Measurements from ENCODE around the gene BCLAF1.
A peak's percentile ranks its signal among the peaks of the same experiment; 100 is the strongest.

BCLAF1 gene

DNA sequence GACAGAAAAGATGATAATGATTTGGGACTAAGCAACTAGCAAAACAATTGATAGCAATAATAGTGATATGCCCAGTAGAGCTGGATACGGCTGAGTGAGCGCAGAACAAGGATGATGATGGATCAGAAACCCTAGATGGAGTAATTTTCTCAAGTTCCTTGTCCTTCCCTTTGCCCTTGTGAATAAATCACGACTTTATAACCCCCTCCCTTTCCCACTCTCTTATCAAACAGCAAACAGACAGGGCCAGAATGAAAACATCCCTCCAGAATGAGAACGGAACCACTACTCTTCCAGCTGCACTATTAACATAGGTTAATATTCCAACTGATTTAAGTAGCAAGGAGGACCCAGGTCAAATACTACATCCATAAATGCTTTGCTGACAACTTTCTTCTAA, 38.3 kb downstream of the BCLAF1 start:
- ChIA-PET CTCF (interaction anchor here (1.2 kb wide), 1 partner anchor 299 kb away, joined by 3 read pairs; the partner anchor contains the start of gene MAP7), POLR2A (interaction anchor here (0.7 to 4.4 kb wide), 7 partner anchors 13 to 298 kb away, joined by 3 to 61 read pairs (median 3); partner anchors contain the start of gene BCLAF1)
- DNase-seq (ENCODE audit: extremely low spot score): no peak
- TF ChIP-seq CTBP1 (IDR thresholded peaks at IDR 0.05; ENCODE audit: borderline replicate concordance) (no peak), FOXK2 (IDR thresholded peaks at IDR 0.05) (0 out of 2 replicates have a peak, but pooled peaks have one; percentile 3), TARDBP (IDR thresholded peaks at IDR 0.05) (no peak)

DNA sequence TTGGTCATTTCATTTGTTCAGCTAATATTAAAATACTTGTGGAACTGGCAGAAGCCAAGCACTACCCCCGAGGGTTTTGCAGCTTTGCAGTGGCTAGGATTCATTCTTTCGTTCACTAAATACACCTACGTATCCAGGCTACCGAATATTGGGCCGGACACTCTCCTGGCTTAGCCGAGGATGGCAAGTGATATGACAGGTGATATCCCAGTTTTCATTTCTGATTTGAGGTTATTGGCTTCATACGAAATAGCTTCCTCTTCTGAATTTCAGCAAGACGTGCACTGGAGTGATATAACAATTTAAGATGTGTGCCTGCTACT, 39.0 kb downstream of the BCLAF1 start:
- ChIA-PET CTCF (interaction anchor here (1.2 to 1.6 kb wide), 2 partner anchors 297 to 300 kb away, joined by 3 to 5 read pairs; partner anchors contain the start of gene MAP7), POLR2A (interaction anchor here (0.6 to 4.4 kb wide), 17 partner anchors 9 to 752 kb away, joined by 3 to 61 read pairs (median 3); partner anchors contain the start of gene BCLAF1)
- no peak for TF ChIP-seq HDGF (IDR thresholded peaks at IDR 0.05; ENCODE audit: borderline replicate concordance)
- TF ChIP-seq ELF4 (IDR thresholded peaks at IDR 0.05): no peak
- no peak for TF ChIP-seq SUZ12 (IDR thresholded peaks at IDR 0.05)
- TF ChIP-seq CTBP1 (IDR thresholded peaks at IDR 0.05; ENCODE audit: borderline replicate concordance): no peak
- TF ChIP-seq ZNF384 (IDR thresholded peaks at IDR 0.05): no peak
- no peak for TF ChIP-seq TARDBP (IDR thresholded peaks at IDR 0.05)
- TF ChIP-seq L3MBTL2 (conservative IDR thresholded peaks at IDR 0.05): no peak
- no peak for TF ChIP-seq FOXM1 (IDR thresholded peaks at IDR 0.05; ENCODE audit: borderline replicate concordance)
- DNase-seq (ENCODE audit: extremely low spot score): no peak

DNA sequence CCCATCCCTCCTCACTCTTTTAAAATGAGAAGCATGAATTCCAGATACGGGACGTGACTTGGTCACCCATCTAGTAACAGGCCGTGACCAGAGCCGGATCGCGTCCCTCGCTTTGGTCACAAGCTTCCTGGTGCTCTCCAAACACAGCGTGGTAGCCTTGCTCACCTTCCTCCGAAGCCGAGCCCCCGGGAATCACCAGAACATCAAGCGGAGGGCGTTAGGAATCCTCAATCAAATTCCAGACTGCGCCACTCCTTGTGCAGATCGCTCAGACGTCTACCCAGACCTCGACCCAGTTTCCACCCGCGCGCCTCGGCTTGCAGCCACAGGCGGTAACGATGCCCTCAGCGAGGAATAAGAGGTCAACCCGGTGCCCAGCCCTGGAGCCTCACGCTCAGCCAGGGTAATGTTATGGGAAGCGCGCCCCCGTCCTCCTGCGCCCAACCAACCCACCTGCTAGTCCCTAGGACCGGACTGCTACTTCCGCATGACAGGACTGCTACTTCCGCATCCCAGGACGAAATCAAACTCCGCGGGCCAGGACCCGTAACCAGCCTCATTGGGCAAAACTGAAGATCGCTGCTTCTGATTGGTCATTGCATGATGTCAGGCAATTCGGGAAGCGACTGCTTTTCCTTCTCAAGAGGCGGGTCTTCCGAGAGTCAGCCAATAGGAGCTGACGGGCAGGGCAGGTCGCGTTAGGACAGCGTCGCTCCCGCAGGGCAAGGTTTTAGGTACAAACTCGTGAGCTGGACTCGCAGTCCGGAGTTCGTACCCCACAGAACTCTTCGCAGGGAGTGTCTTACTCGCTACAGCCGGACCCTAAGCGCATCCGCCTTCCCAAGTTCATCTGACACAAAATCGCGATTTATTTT, 39.6 kb downstream of the BCLAF1 start, which contains the start of gene MTFR2:
TSS of gene MTFR2 (minus strand) at position 501 of the 875 bp plus-strand sequence. CDS start 1,212 bp downstream, outside the sequence.
- POLR2A ChIA-PET: interaction anchor here (0.6 to 4.4 kb wide), 18 partner anchors 9 to 752 kb away, joined by 3 to 61 read pairs (median 3); partner anchors contain the start of gene BCLAF1
- CTCF ChIA-PET: interaction anchor here (1.0 to 1.6 kb wide), 3 partner anchors 23 to 300 kb away, joined by 3 to 5 read pairs (median 4); partner anchors contain the start of gene MAP7
- TF ChIP-seq ELF4 (IDR thresholded peaks at IDR 0.05) (peak; percentile 100), FOXM1 (IDR thresholded peaks at IDR 0.05; ENCODE audit: borderline replicate concordance) (peak; percentile 83), FOXA1 (IDR thresholded peaks at IDR 0.05) (no peak), TARDBP (IDR thresholded peaks at IDR 0.05) (no peak), L3MBTL2 (conservative IDR thresholded peaks at IDR 0.05) (peak; percentile 71; the same call in 1 of the 2 replicates), FOXK2 (IDR thresholded peaks at IDR 0.05) (no peak)
- TF ChIP-seq, protein P1, sequence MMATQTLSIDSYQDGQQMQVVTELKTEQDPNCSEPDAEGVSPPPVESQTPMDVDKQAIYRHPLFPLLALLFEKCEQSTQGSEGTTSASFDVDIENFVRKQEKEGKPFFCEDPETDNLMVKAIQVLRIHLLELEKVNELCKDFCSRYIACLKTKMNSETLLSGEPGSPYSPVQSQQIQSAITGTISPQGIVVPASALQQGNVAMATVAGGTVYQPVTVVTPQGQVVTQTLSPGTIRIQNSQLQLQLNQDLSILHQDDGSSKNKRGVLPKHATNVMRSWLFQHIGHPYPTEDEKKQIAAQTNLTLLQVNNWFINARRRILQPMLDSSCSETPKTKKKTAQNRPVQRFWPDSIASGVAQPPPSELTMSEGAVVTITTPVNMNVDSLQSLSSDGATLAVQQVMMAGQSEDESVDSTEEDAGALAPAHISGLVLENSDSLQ (IDR thresholded peaks at IDR 0.05): peak; percentile 96

DNA sequence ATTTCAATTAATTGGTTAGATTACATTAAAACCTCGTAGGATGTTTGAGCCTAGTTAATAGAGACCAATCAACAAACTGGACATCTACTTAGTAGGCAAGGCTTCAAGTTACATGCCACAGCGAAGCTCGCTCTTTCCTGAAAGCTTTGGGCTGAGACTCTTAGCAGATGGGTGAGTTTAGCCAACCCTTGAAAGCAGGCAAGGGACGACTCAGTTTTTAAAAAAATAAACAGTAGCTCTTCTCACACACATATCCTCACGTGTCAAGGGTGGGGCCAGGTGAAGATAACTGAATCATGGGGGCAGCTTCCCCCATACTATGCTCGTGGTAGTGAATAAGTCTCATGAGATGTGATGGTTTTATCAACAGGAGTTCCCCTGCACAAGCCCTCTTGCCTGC, 40.3 kb downstream of the BCLAF1 start:
- CTCF ChIA-PET: interaction anchor here (1.0 to 1.6 kb wide), 2 partner anchors 23 to 298 kb away, joined by 4 to 5 read pairs; no protein-coding TSS in a partner anchor
- POLR2A ChIA-PET: interaction anchor here (1.0 to 4.4 kb wide), 5 partner anchors 8 to 751 kb away, joined by 3 to 61 read pairs (median 4); partner anchors contain the start of gene BCLAF1
- TF ChIP-seq LEF1 (IDR thresholded peaks at IDR 0.05; ENCODE audit: borderline replicate concordance): no peak
- no peak for DNase-seq (ENCODE audit: extremely low spot score)

More for the DNA sequence above, 39.6 kb downstream of the BCLAF1 start, which contains the start of gene MTFR2:
- peak; percentile 98 for DNase-seq (ENCODE audit: extremely low spot score)

DNA sequence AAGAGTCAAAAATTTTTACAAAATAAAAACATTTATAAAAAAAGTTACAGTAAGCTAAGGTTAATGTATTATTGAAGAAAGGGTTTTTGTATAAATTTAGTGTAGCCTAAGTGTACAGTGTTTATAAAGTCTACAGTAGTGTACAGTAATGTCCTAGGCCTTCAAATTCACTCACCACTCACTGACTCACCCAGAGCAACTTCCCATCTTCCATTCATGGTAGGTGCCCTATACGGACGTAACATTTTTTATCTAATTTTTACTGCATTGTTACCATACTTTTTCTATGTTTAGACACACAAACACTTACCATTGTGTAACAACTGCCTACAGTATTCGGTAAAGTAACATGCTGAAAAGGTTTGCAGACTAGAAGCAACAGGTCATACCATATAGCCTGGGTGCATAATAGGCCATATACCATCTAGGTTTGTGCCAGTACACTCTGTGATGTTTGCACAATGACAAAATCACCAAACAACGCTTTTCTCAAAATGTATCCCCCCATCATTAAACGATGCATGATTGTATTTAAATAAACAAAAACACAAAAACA, 45.5 kb downstream of the BCLAF1 start:
- CTCF ChIA-PET: interaction anchor here (0.6 kb wide), 1 partner anchor 306 kb away, joined by 6 read pairs; the partner anchor contains the start of gene MAP7
- POLR2A ChIA-PET: no interaction called here

GRCh38 chr6:136236466-136237293, 53.0 kb downstream of the BCLAF1 start:
- no peak for DNase-seq (ENCODE audit: extremely low spot score)
- no peak for TF ChIP-seq TARDBP (IDR thresholded peaks at IDR 0.05)
- no peak for TF ChIP-seq HDGF (IDR thresholded peaks at IDR 0.05; ENCODE audit: borderline replicate concordance)
- TF ChIP-seq BHLHE40 (IDR thresholded peaks at IDR 0.05; ENCODE audit: borderline replicate concordance): no peak
- no peak for TF ChIP-seq L3MBTL2 (conservative IDR thresholded peaks at IDR 0.05)
- no peak for TF ChIP-seq LEF1 (IDR thresholded peaks at IDR 0.05; ENCODE audit: borderline replicate concordance)
- TF ChIP-seq CTBP1 (IDR thresholded peaks at IDR 0.05; ENCODE audit: borderline replicate concordance): no peak
- no peak for TF ChIP-seq ELF4 (IDR thresholded peaks at IDR 0.05)
- TF ChIP-seq SP1 (IDR thresholded peaks at IDR 0.05): no peak
- no peak for TF ChIP-seq ZNF384 (IDR thresholded peaks at IDR 0.05)
- no peak for TF ChIP-seq FOXM1 (IDR thresholded peaks at IDR 0.05; ENCODE audit: borderline replicate concordance)
- TF ChIP-seq ARNT (IDR thresholded peaks at IDR 0.05): no peak
- TF ChIP-seq NFRKB (IDR thresholded peaks at IDR 0.05): no peak
- ChIA-PET CTCF (interaction anchor here (1.3 kb wide), 1 partner anchor 80 kb away, joined by 4 read pairs; no protein-coding TSS in a partner anchor), POLR2A (interaction anchor here (0.9 kb wide), 1 partner anchor 81 kb away, joined by 3 read pairs; no protein-coding TSS in a partner anchor)

More for the DNA sequence above, 45.5 kb downstream of the BCLAF1 start:
- no peak for TF ChIP-seq ELF4 (IDR thresholded peaks at IDR 0.05)
- TF ChIP-seq L3MBTL2 (conservative IDR thresholded peaks at IDR 0.05): no peak
- no peak for TF ChIP-seq FOXK2 (IDR thresholded peaks at IDR 0.05)
- no peak for TF ChIP-seq ARNT (IDR thresholded peaks at IDR 0.05)
- no peak for TF ChIP-seq FOXA1 (IDR thresholded peaks at IDR 0.05)
- no peak for TF ChIP-seq LEF1 (IDR thresholded peaks at IDR 0.05; ENCODE audit: borderline replicate concordance)
- TF ChIP-seq CTBP1 (IDR thresholded peaks at IDR 0.05; ENCODE audit: borderline replicate concordance): no peak
- TF ChIP-seq FOXM1 (IDR thresholded peaks at IDR 0.05; ENCODE audit: borderline replicate concordance): no peak
- TF ChIP-seq NFRKB (IDR thresholded peaks at IDR 0.05): no peak
- TF ChIP-seq, protein P1 (IDR thresholded peaks at IDR 0.05): no peak
- no peak for TF ChIP-seq SUZ12 (IDR thresholded peaks at IDR 0.05)
- no peak for TF ChIP-seq BHLHE40 (IDR thresholded peaks at IDR 0.05; ENCODE audit: borderline replicate concordance)
- no peak for TF ChIP-seq ZNF384 (IDR thresholded peaks at IDR 0.05)
- TF ChIP-seq HDGF (IDR thresholded peaks at IDR 0.05; ENCODE audit: borderline replicate concordance): no peak
- no peak for TF ChIP-seq TARDBP (IDR thresholded peaks at IDR 0.05)
- no peak for TF ChIP-seq SP1 (IDR thresholded peaks at IDR 0.05)
- no peak for DNase-seq (ENCODE audit: extremely low spot score)

Measured in HEK293T (cell line).